Hematopoietic multipotent progenitor cell treated with erythropoietin and hydrocortisone succinate and interleukin-3 and kit ligand, for 8 days (in vitro differentiated cells): Measurements from ENCODE around the gene ZMIZ1.
A peak's percentile ranks its signal among the peaks of the same experiment; 100 is the strongest.

ENCODE experiments used
- DNase-seq: peaks from one replicate; pipeline ENCODE4 v3.0.0-alpha.2; 2015

The ZMIZ1 gene

GRCh38 chr10:79298403-79299244 is 229.9 kb downstream of the ZMIZ1 start:
- DNase-seq, result peak; percentile 74

- DNase-seq, result no peak
These were observed 230.9 kb downstream of the ZMIZ1 start for GRCh38 chr10:79299397-79300241.

- no peak for DNase-seq
These were observed 231.9 kb downstream of the ZMIZ1 start for GRCh38 chr10:79300711-79301110.

GRCh38 chr10:79301754-79302530 is 233.2 kb downstream of the ZMIZ1 start:
- DNase-seq, result no peak

GRCh38 chr10:79303631-79304478 is 235.1 kb downstream of the ZMIZ1 start:
- no peak for DNase-seq

GRCh38 chr10:79304479-79305087 is 235.8 kb downstream of the ZMIZ1 start:
- DNase-seq, result no peak

- DNase-seq, result no peak
These were observed 236.7 kb downstream of the ZMIZ1 start for GRCh38 chr10:79305515-79305914.

GRCh38 chr10:79305988-79306387 is 237.2 kb downstream of the ZMIZ1 start:
- no peak for DNase-seq

- no peak for DNase-seq
These were observed 238.0 kb downstream of the ZMIZ1 start for GRCh38 chr10:79306644-79307220.

- no peak for DNase-seq
These were observed 239.2 kb downstream of the ZMIZ1 start for GRCh38 chr10:79308016-79308415.

GRCh38 chr10:79308969-79309665 is 240.4 kb downstream of the ZMIZ1 start:
- no peak for DNase-seq

- no peak for DNase-seq
These were observed 241.6 kb downstream of the ZMIZ1 start for GRCh38 chr10:79310200-79310865.

- no peak for DNase-seq
These were observed 242.3 kb downstream of the ZMIZ1 start for GRCh38 chr10:79310911-79311573.

GRCh38 chr10:79311581-79312407 is 243.0 kb downstream of the ZMIZ1 start:
- no peak for DNase-seq

GRCh38 chr10:79312601-79313187 is 243.9 kb downstream of the ZMIZ1 start:
- DNase-seq, result no peak

GRCh38 chr10:79313320-79313719 is 244.6 kb downstream of the ZMIZ1 start:
- no peak for DNase-seq

GRCh38 chr10:79313911-79314439 is 245.2 kb downstream of the ZMIZ1 start:
- DNase-seq, result no peak
